HEK293 (cell line): ENCODE data around the gene ELL2.

Source experiments
- CTCF ChIA-PET: fragments of 350-600 bp; formaldehyde crosslinking; extraction: SDS; loops from one replicate; lab custom pipeline; 2021; ENCODE audit warnings: antibody characterized with exemption; lab: Yijun Ruan, JAX
- POLR2A ChIA-PET: fragments of 300-600 bp; formaldehyde crosslinking; extraction: SDS; loops from one replicate; lab custom pipeline; 2020; ENCODE audit warnings: antibody characterized with exemption, inconsistent platforms; lab: Yijun Ruan, JAX
- H3K27ac ChIP-seq: fragments of 200-500 bp; sonication (Bioruptor generic); 2 replicates; pipeline ENCODE4 v1.5.1; 2014; ENCODE audit warnings: low read depth, low read length, control low read depth, inconsistent platforms; ENCODE audit errors: extremely low read depth
- H3K36me3 ChIP-seq, 2 experiments: fragments of 200-500 bp in 1 of 2; sonication (Bioruptor generic) in 1 of 2; 1 replicate in 1 of 2; 2 replicates in 1 of 2; pipeline ENCODE4 v1.5.1; 2014 to 2017; ENCODE audit warnings: inconsistent platforms in 2 of 2, low read length in 2 of 2; ENCODE audit not compliant: control insufficient read depth in 2 of 2, insufficient read depth in 1 of 2
- H3K4me1 ChIP-seq: fragments of 200-500 bp; sonication (Bioruptor generic); 2 replicates; pipeline ENCODE4 v1.5.1; 2014; ENCODE audit warnings: mild to moderate bottlenecking, low read length, inconsistent platforms; ENCODE audit not compliant: control insufficient read depth, insufficient read depth
- H3K4me3 ChIP-seq: 2 replicates; pipeline ENCODE4 v1.5.1; 2011; ENCODE audit warnings: low read depth, mild to moderate bottlenecking, control low read depth, low read length, moderate library complexity
- H3K9me3 ChIP-seq: fragments of 200-500 bp; sonication (Bioruptor generic); 2 replicates; pipeline ENCODE4 v1.5.1; 2014; ENCODE audit warnings: low read depth, low read length, inconsistent platforms; ENCODE audit not compliant: control insufficient read depth, insufficient read depth
- CTCF ChIP-seq: fragments of 450-650 bp; formaldehyde crosslinking; IDR thresholded peaks from 2 replicates; pipeline ENCODE4 v1.5.1; 2016; ENCODE audit warnings: missing biosample characterization, missing genetic modification characterization
- KLF7 ChIP-seq: fragments of 450-650 bp; formaldehyde crosslinking; IDR thresholded peaks from 2 replicates; pipeline ENCODE4 v1.5.1; 2016; ENCODE audit warnings: missing biosample characterization, missing genetic modification characterization, borderline replicate concordance
- SCRT2 ChIP-seq: fragments of 450-650 bp; formaldehyde crosslinking; IDR thresholded peaks from 2 replicates; pipeline ENCODE4 v1.5.1; 2016; ENCODE audit warnings: missing biosample characterization, missing genetic modification characterization
- YY2 ChIP-seq: fragments of 450-650 bp; formaldehyde crosslinking; IDR thresholded peaks from 2 replicates; pipeline ENCODE4 v1.5.1; 2016; ENCODE audit warnings: missing biosample characterization, missing genetic modification characterization
- ZFP3 ChIP-seq: fragments of 450-650 bp; formaldehyde crosslinking; IDR thresholded peaks from 2 replicates; pipeline ENCODE4 v1.5.1; 2016; ENCODE audit warnings: low read depth, missing biosample characterization, missing genetic modification characterization
- ZFP69B ChIP-seq: fragments of 450-650 bp; formaldehyde crosslinking; IDR thresholded peaks from 2 replicates; pipeline ENCODE4 v1.5.1; 2016; ENCODE audit warnings: missing biosample characterization, missing genetic modification characterization
- ZNF121 ChIP-seq: fragments of 450-650 bp; formaldehyde crosslinking; IDR thresholded peaks from 2 replicates; pipeline ENCODE4 v1.5.1; 2016; ENCODE audit warnings: missing biosample characterization, missing genetic modification characterization
- ZNF16 ChIP-seq: fragments of 450-650 bp; formaldehyde crosslinking; IDR thresholded peaks from 2 replicates; pipeline ENCODE4 v1.5.1; 2016; ENCODE audit warnings: low read depth, missing biosample characterization, missing genetic modification characterization
- ZNF223 ChIP-seq: fragments of 450-650 bp; formaldehyde crosslinking; IDR thresholded peaks from 2 replicates; pipeline ENCODE4 v1.5.1; 2016; ENCODE audit warnings: missing biosample characterization, missing genetic modification characterization
- ZNF239 ChIP-seq: fragments of 450-650 bp; formaldehyde crosslinking; IDR thresholded peaks from 2 replicates; pipeline ENCODE4 v1.5.1; 2016; ENCODE audit warnings: missing biosample characterization, missing genetic modification characterization
- ZNF362 ChIP-seq: fragments of 450-650 bp; formaldehyde crosslinking; IDR thresholded peaks from 2 replicates; pipeline ENCODE4 v1.5.1; 2016; ENCODE audit warnings: missing biosample characterization, missing genetic modification characterization
- ZNF394 ChIP-seq: fragments of 450-650 bp; formaldehyde crosslinking; IDR thresholded peaks from 2 replicates; pipeline ENCODE4 v1.5.1; 2016; ENCODE audit warnings: missing biosample characterization, missing genetic modification characterization, mild to moderate bottlenecking, moderate library complexity, borderline replicate concordance
- ZNF529 ChIP-seq: fragments of 450-650 bp; formaldehyde crosslinking; IDR thresholded peaks from 2 replicates; pipeline ENCODE4 v1.5.1; 2017; ENCODE audit warnings: missing genetic modification characterization, missing biosample characterization; ENCODE audit not compliant: insufficient replicate concordance
- ZNF549 ChIP-seq: fragments of 450-650 bp; IDR thresholded peaks from 2 replicates; pipeline ENCODE4 v1.5.1; 2018; ENCODE audit warnings: missing biosample characterization, missing genetic modification characterization, mild to moderate bottlenecking, inconsistent platforms, moderate library complexity
- ZNF561 ChIP-seq: fragments of 450-650 bp; IDR thresholded peaks from 2 replicates; pipeline ENCODE4 v1.5.1; 2018; ENCODE audit warnings: missing biosample characterization, missing genetic modification characterization, borderline replicate concordance
- ZNF664 ChIP-seq: fragments of 450-650 bp; formaldehyde crosslinking; IDR thresholded peaks from 2 replicates; pipeline ENCODE4 v1.5.1; 2016; ENCODE audit warnings: missing biosample characterization, missing genetic modification characterization
- ZNF747 ChIP-seq: fragments of 450-650 bp; formaldehyde crosslinking; IDR thresholded peaks from 2 replicates; pipeline ENCODE4 v1.5.1; 2016; ENCODE audit warnings: missing biosample characterization, missing genetic modification characterization
- ZNF777 ChIP-seq: fragments of 450-650 bp; formaldehyde crosslinking; IDR thresholded peaks from 2 replicates; pipeline ENCODE4 v1.5.1; 2017; ENCODE audit warnings: missing biosample characterization, missing genetic modification characterization, borderline replicate concordance
- ZSCAN23 ChIP-seq: fragments of 450-650 bp; formaldehyde crosslinking; IDR thresholded peaks from 2 replicates; pipeline ENCODE4 v1.5.1; 2016; ENCODE audit warnings: missing biosample characterization, missing genetic modification characterization
- ZSCAN30 ChIP-seq: fragments of 450-650 bp; IDR thresholded peaks from 2 replicates; pipeline ENCODE4 v1.5.1; 2018; ENCODE audit warnings: missing biosample characterization, mild to moderate bottlenecking, missing genetic modification characterization, moderate library complexity
- TF ChIP-seq, protein P1 (sequence below): fragments of 450-650 bp; formaldehyde crosslinking; IDR thresholded peaks from 2 replicates; pipeline ENCODE4 v1.5.1; 2016; ENCODE audit warnings: missing biosample characterization, missing genetic modification characterization
- TF ChIP-seq, protein P2 (sequence below): fragments of 450-650 bp; formaldehyde crosslinking; IDR thresholded peaks from 2 replicates; pipeline ENCODE4 v1.5.1; 2016; ENCODE audit warnings: missing biosample characterization, missing genetic modification characterization
- TF ChIP-seq, protein P3 (sequence below): fragments of 450-650 bp; formaldehyde crosslinking; IDR thresholded peaks from 2 replicates; pipeline ENCODE4 v1.5.1; 2016; ENCODE audit warnings: missing biosample characterization, missing genetic modification characterization

ELL2 gene

DNA sequence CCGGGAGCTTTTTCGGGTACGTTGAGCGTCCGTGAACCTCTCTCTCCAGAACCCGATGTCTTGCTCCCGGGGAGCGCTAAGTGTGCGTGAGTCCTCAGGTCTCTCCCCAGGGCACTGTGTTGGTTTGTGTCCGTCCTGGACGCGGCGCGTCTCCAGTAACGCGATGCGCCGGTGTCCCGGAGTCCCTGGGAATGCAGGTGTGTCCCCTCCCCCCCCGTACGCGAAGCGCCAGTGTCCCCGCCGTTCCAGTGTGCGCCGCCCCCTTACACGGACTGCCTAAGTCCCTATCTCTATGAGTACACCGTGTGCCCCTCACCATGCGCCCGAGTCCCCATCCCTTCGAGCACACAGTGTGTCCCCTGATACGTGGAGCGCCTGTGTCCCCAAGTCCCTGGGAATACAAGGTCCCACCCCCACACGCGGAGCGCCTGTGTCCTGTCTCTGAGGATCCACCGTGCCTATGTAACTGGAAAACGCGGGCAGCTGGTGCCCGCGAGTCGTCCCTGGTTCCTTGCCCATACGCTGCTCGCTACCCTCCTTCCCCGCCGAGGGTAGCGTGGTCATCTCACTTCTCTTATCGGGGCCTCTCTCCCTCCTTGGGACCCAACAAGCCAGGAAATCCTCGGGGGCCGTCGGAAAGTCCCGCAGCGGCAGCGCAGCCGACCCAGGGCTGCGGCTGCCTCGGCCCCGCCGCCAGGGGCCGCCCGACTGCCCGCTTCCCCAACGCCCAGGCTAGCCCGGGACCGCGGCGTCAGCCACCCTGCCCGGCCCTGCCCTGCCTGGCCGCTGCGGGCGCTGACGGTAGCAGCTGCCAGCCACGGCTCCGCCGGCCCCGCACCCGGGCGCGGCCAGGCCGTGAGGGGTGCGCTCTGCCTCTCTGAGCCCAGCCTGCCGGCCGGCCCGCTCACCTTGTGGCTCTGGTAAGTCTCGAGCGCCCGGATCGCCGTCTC lies 709 bp downstream of the ELL2 start (continued):
- TF ChIP-seq ZNF747 (tag by site-specific recombination) (no peak), ZNF223 (tag by site-specific recombination) (no peak)

GRCh38 chr5:95959888-95960666 lies 1.6 kb downstream of the ELL2 start:
- CTCF ChIA-PET, result interaction anchor here (0.9 to 2.2 kb wide), 6 partner anchors 9 to 285 kb away, joined by 3 to 6 read pairs (median 4); no protein-coding TSS in a partner anchor
- Histone ChIP-seq H3K36me3 (no peaks in the 10 kb centered on the region), H3K4me1 (peaks cover 20% of the 10 kb centered on the region), H3K27ac (peak overlapping the region; percentile 93; the same call in 1 of the 2 replicates), H3K9me3 (no peaks in the 10 kb centered on the region), H3K4me3 (peak overlapping the region; percentile 70)
- POLR2A ChIA-PET, result no interaction called here
- TF ChIP-seq ZNF777 (tag by site-specific recombination) (no peak), ZNF664 (tag by site-specific recombination) (peak; percentile 41; the same call in 1 of the 2 replicates), KLF7 (tag by site-specific recombination) (no peak), ZNF121 (tag by site-specific recombination) (no peak), ZSCAN23 (tag by site-specific recombination) (no peak), CTCF (tag by site-specific recombination) (peak; percentile 58; the same call in 1 of the 2 replicates), ZNF394 (tag by site-specific recombination) (no peak), ZFP3 (tag by site-specific recombination) (no peak), YY2 (tag by site-specific recombination) (no peak), ZNF549 (tag by site-specific recombination) (no peak), ZNF362 (tag by site-specific recombination) (no peak), ZSCAN30 (no peak), SCRT2 (tag by site-specific recombination) (peak; percentile 89), ZNF561 (tag by site-specific recombination) (no peak), ZNF239 (tag by site-specific recombination) (no peak), ZFP69B (tag by site-specific recombination) (no peak), ZNF16 (tag by site-specific recombination) (no peak), ZNF529 (tag by site-specific recombination) (no peak)
- TF ChIP-seq, protein P1, sequence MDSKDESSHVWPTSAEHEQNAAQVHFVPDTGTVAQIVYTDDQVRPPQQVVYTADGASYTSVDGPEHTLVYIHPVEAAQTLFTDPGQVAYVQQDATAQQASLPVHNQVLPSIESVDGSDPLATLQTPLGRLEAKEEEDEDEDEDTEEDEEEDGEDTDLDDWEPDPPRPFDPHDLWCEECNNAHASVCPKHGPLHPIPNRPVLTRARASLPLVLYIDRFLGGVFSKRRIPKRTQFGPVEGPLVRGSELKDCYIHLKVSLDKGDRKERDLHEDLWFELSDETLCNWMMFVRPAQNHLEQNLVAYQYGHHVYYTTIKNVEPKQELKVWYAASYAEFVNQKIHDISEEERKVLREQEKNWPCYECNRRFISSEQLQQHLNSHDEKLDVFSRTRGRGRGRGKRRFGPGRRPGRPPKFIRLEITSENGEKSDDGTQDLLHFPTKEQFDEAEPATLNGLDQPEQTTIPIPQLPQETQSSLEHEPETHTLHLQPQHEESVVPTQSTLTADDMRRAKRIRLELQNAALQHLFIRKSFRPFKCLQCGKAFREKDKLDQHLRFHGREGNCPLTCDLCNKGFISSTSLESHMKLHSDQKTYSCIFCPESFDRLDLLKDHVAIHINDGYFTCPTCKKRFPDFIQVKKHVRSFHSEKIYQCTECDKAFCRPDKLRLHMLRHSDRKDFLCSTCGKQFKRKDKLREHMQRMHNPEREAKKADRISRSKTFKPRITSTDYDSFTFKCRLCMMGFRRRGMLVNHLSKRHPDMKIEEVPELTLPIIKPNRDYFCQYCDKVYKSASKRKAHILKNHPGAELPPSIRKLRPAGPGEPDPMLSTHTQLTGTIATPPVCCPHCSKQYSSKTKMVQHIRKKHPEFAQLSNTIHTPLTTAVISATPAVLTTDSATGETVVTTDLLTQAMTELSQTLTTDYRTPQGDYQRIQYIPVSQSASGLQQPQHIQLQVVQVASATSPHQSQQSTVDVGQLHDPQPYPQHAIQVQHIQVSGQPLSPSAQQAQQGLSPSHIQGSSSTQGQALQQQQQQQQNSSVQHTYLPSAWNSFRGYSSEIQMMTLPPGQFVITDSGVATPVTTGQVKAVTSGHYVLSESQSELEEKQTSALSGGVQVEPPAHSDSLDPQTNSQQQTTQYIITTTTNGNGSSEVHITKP, result peak; percentile 93
- TF ChIP-seq, protein P2, sequence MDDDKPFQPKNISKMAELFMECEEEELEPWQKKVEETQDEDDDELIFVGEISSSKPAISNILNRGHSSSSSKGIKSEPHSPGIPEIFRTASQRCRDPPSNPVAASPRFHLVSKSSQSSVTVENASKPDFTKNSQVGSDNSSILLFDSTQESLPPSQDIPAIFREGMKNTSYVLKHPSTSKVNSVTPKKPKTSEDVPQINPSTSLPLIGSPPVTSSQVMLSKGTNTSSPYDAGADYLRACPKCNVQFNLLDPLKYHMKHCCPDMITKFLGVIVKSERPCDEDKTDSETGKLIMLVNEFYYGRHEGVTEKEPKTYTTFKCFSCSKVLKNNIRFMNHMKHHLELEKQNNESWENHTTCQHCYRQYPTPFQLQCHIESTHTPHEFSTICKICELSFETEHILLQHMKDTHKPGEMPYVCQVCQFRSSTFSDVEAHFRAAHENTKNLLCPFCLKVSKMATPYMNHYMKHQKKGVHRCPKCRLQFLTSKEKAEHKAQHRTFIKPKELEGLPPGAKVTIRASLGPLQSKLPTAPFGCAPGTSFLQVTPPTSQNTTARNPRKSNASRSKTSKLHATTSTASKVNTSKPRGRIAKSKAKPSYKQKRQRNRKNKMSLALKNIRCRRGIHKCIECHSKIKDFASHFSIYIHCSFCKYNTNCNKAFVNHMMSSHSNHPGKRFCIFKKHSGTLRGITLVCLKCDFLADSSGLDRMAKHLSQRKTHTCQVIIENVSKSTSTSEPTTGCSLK (tag by site-specific recombination), result no peak
- TF ChIP-seq, protein P3, sequence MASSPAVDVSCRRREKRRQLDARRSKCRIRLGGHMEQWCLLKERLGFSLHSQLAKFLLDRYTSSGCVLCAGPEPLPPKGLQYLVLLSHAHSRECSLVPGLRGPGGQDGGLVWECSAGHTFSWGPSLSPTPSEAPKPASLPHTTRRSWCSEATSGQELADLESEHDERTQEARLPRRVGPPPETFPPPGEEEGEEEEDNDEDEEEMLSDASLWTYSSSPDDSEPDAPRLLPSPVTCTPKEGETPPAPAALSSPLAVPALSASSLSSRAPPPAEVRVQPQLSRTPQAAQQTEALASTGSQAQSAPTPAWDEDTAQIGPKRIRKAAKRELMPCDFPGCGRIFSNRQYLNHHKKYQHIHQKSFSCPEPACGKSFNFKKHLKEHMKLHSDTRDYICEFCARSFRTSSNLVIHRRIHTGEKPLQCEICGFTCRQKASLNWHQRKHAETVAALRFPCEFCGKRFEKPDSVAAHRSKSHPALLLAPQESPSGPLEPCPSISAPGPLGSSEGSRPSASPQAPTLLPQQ, result peak; percentile 7; the same call in 1 of the 2 replicates
